SU-DHL-6 (cell line): ENCODE data around the gene ZDHHC11.
"Not testable (repeated sequence)": the region's sequence is repeated elsewhere in the genome, so short reads cannot be mapped to it uniquely, and the experiment has no call there.

ENCODE experiments used
- CTCF ChIP-seq: fragments of 200-600 bp; sonication (generic); IDR thresholded peaks from one replicate; pipeline ENCODE4 v1.5.1; 2017; ENCODE audit warnings: antibody characterized with exemption, mild to moderate bottlenecking, low read length, moderate library complexity; ENCODE audit not compliant: insufficient read depth, poor library complexity, severe bottlenecking
- EZH2phosphoT487 ChIP-seq: fragments of 200-600 bp; sonication (generic), shearing (Covaris generic); conservative IDR thresholded peaks from 2 replicates; pipeline ENCODE4 v1.6.1; 2018; ENCODE audit warnings: mild to moderate bottlenecking, antibody characterized with exemption, low read length, moderate library complexity, mixed read lengths

- TF ChIP-seq CTCF, EZH2phosphoT487: not testable (repeated sequence)
These were observed 70.2 kb downstream of the ZDHHC11 start for GRCh38 chr5:780571-780970.
